ELF-1 (cell line): ENCODE data around the gene ETV5.
A peak's percentile ranks its signal among the peaks of the same experiment; 100 is the strongest.
"Not testable (repeated sequence)": the region's sequence is repeated elsewhere in the genome, so short reads cannot be mapped to it uniquely, and the experiment has no call there.

ENCODE experiments used
- DNase-seq: peaks from one replicate; pipeline ENCODE4 v3.0.0-alpha.2; 2016; ENCODE audit warnings: low read depth, low spot score

ETV5 gene

DNA sequence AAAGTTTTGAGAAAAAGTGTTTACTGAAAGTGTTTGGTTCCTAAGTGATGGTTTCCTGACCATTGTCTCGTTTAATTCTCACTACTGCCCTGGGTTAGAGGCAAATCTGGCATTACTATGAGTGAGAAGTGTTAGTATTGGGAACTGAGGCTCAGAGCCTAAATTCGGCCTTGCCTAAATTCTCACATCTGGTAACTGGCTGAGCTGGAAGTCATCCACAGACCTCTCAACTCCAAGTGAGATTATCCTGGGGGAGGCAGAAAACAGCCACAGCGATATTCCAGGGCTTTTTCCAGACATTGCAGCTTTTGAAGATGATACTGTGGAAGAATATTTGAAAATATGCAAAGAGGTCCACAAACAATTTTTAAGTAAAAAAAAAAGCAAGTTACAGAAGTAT lies 86.0 kb downstream of the ETV5 start:
- no peak for DNase-seq

GRCh38 chr3:186021673-186022362 lies 87.1 kb downstream of the ETV5 start:
- no peak for DNase-seq

DNA sequence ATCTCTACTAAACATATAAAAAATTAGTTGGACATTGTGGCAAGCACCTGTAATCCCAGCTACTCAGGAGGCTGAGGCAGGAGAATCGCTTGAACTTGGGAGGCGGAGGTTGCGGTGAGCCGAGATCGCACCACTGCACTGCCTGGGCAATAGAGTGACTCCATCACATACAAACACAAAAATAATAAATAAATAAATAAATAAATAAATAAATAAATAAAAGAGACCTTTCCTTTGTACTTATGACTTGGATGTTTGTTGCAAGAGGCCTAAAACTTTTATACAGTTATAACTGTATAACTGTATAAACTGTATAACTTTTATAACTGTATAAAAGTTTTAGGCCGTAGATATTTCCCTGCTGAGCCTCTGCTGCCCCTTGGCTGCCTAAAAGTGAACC lies 87.6 kb downstream of the ETV5 start:
- DNase-seq, result not testable (repeated sequence)

DNA sequence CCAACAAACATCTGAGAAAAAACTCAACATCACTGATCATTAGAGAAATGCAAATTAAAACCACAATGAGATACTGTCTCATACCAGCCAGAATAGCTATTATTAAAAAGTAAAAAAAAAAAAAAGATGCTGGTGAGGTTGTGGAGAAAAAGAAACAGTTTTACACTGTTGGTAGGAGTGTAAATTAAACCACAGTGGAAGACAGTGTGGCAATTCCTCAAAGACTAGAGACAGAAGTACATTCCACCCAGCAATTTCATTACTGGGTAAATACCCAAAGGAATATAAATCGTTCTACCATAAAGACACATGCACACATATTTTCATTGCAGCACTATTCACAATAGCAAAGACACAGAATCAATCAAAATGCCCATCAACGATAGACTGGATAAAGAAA lies 89.6 kb downstream of the ETV5 start:
- not testable (repeated sequence) for DNase-seq

DNA sequence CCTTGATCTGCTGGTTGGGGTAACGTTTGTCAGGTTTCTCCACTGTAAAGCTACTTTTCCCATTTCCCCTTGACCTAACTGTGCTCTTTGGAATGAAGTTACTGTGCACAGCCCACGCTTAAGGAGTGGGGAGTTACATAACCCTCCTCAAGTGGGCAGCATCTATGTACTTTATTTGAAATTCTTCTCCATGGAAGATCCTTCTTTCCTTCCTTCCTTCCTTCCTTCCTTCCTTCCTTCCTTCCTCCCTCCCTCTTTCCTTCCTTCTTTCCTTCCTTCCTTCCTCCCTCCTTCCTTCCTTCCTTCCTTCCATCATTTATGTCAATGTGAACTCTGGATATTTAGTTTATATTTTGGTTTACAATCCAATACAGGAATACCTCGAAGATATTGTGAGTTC lies 94.0 kb downstream of the ETV5 start:
- no peak for DNase-seq

GRCh38 chr3:186013312-186013711 lies 95.6 kb downstream of the ETV5 start:
- DNase-seq, result no peak

- no peak for DNase-seq
These were observed 96.8 kb downstream of the ETV5 start for GRCh38 chr3:186012137-186012536.

DNA sequence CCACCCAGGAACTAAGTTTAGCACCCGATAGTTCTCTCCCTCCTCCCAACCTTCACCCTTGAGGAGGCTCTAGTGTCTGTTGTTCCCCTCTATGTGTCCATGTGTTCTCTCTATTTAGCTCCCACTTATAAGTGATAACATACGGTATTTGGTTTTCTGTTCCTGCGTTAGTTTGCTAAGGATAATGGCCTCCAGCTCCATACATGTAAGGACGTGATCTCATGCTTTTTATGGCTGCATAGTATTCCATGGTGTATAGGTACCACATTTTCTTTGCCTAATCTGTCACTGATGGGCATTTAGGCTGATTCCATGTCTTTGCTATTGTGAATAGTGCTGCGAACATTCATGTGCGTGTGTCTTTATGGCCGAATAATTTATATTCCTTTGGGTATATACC lies 104.2 kb downstream of the ETV5 start:
- DNase-seq, result no peak

DNA sequence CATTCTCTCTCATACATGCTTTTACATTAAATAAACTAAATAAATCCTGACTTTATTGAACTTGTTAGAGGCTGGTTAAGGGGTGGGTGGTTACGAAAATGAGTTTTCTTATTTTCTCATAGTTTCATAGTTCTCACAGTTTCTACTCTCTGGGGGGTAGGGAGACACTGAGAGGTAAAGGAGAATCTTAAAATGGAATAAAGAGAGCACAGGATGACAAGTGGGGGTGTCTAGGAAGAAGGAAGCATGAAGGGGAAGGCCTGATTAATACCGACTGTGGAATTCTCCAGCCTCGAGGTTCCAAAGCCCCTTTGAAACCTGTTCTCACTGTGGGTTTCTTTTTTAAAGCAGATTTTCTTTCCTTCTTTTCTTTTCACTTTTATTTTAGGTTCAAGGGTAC lies 104.7 kb downstream of the ETV5 start:
- no peak for DNase-seq

- DNase-seq, result no peak
These were observed 105.3 kb downstream of the ETV5 start for GRCh38 chr3:186003610-186004009.

GRCh38 chr3:186002884-186003472 lies 105.9 kb downstream of the ETV5 start:
- DNase-seq, result peak; percentile 22

- no peak for DNase-seq
These were observed 107.0 kb downstream of the ETV5 start for GRCh38 chr3:186001842-186002241.

GRCh38 chr3:185999221-185999620 lies 109.7 kb downstream of the ETV5 start:
- no peak for DNase-seq

DNA sequence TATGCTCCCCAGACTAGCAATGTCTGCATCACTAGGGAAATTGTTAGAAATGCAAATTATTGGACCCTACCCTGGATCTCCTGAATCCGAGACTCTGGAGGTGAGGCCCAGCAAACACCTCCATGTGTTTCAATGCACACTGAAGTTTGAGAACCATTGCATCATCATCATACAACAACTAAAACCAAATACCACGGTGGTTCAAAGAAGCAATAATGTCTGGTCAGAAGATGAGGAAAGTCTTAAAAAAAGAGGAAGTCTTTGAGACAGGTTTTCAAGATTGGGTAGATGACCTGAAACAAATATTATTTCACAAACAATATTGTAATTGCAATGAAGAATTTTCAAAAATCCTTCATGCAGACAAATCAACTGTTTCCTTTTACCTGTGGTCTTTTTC lies 110.8 kb downstream of the ETV5 start:
- DNase-seq, result no peak

- DNase-seq, result no peak
These were observed 111.8 kb downstream of the ETV5 start for GRCh38 chr3:185997130-185997529.
